HL-60/S4 treated with phorbol 12-myristate 13-acetate at 8.2 ng/mL for 4 days and 3 days (cell line): Measurements from ENCODE around the gene LRRC42.
"Not testable (repeated sequence)": the region's sequence is repeated elsewhere in the genome, so short reads cannot be mapped to it uniquely, and the experiment has no call there.

ENCODE experiments used
- in situ Hi-C: fragments of 300-500 bp; cut with MboI; formaldehyde crosslinking; loops from 2 replicates; pipeline ENCODE4 v1.15.0; 2022; ENCODE audit warnings: low sequenced_read_pairs

LRRC42 gene

GRCh38 chr1:54002544-54003248 is 56.5 kb downstream of the LRRC42 start:
- in situ Hi-C loops = no loop called here

- in situ Hi-C loops = no loop called here
Observed at GRCh38 chr1:54003249-54003646, 57.1 kb downstream of the LRRC42 start.

GRCh38 chr1:54003750-54004480 is 57.8 kb downstream of the LRRC42 start:
- in situ Hi-C loops = not testable (repeated sequence)

GRCh38 chr1:54004481-54005049 is 58.4 kb downstream of the LRRC42 start:
- in situ Hi-C loops = no loop called here

GRCh38 chr1:54006508-54006907 is 60.4 kb downstream of the LRRC42 start:
- in situ Hi-C loops = no loop called here

- in situ Hi-C loops = no loop called here
Observed at GRCh38 chr1:54007613-54008012, 61.5 kb downstream of the LRRC42 start.

- in situ Hi-C loops = no loop called here
Observed at GRCh38 chr1:54008876-54009275, 62.7 kb downstream of the LRRC42 start.

- in situ Hi-C loops = no loop called here
Observed at GRCh38 chr1:54009406-54009805, 63.3 kb downstream of the LRRC42 start.

GRCh38 chr1:54010415-54011117 is 64.4 kb downstream of the LRRC42 start:
- in situ Hi-C loops = no loop called here

GRCh38 chr1:54011316-54012007 is 65.3 kb downstream of the LRRC42 start:
- in situ Hi-C loops = no loop called here

GRCh38 chr1:54012008-54012325 is 65.8 kb downstream of the LRRC42 start:
- in situ Hi-C loops = no loop called here

- in situ Hi-C loops = no loop called here
Observed at GRCh38 chr1:54012863-54013262, 66.7 kb downstream of the LRRC42 start.

- in situ Hi-C loops = no loop called here
Observed at GRCh38 chr1:54013393-54014008, 67.4 kb downstream of the LRRC42 start.

- in situ Hi-C loops = no loop called here
Observed at GRCh38 chr1:54014009-54014629, 68.0 kb downstream of the LRRC42 start.

- in situ Hi-C loops = no loop called here
Observed at GRCh38 chr1:54016343-54017282, 70.5 kb downstream of the LRRC42 start.
